GM19043 (cell line): ENCODE data around the gene STARD4.

Source experiments
- ATAC-seq: cut with Tn5 transposase; IDR thresholded peaks from one replicate; pipeline ENCODE4 v1.9.1; 2021; ENCODE audit warnings: low read depth; ENCODE audit not compliant: unreplicated experiment

Gene STARD4

GRCh38 chr5:111530298-111530740, 18.0 kb upstream of the STARD4 start:
- peak; percentile 94 for ATAC-seq

- ATAC-seq = no peak
Measured at GRCh38 chr5:111528056-111528455, 15.7 kb upstream of the STARD4 start.

- ATAC-seq = no peak
Measured at GRCh38 chr5:111520908-111521307, 8.6 kb upstream of the STARD4 start.

- ATAC-seq = no peak
Measured at GRCh38 chr5:111518777-111519176, 6.4 kb upstream of the STARD4 start.

GRCh38 chr5:111517853-111518501, 5.6 kb upstream of the STARD4 start:
- no peak for ATAC-seq

GRCh38 chr5:111514087-111514486, 1.8 kb upstream of the STARD4 start:
- no peak for ATAC-seq

- ATAC-seq = no peak
Measured at GRCh38 chr5:111513131-111513520, 791 bp upstream of the STARD4 start.

GRCh38 chr5:111511831-111512374, 432 bp downstream of the STARD4 start:
- ATAC-seq = peak; percentile 18

GRCh38 chr5:111511174-111511830, 1.0 kb downstream of the STARD4 start:
- ATAC-seq = no peak

GRCh38 chr5:111509119-111509518, 3.2 kb downstream of the STARD4 start:
- ATAC-seq = no peak

- ATAC-seq = no peak
Measured at GRCh38 chr5:111507276-111507675, 5.1 kb downstream of the STARD4 start.

- ATAC-seq = no peak
Measured at GRCh38 chr5:111505096-111505495, 7.2 kb downstream of the STARD4 start.

GRCh38 chr5:111502956-111503355, 9.4 kb downstream of the STARD4 start:
- no peak for ATAC-seq

- no peak for ATAC-seq
Measured at GRCh38 chr5:111498346-111498745, 14.0 kb downstream of the STARD4 start.

- ATAC-seq = no peak
Measured at GRCh38 chr5:111495159-111495558, 17.2 kb downstream of the STARD4 start.

- ATAC-seq = no peak
Measured at GRCh38 chr5:111494355-111494999, 17.9 kb downstream of the STARD4 start.

GRCh38 chr5:111493031-111493430, 19.3 kb downstream of the STARD4 start:
- no peak for ATAC-seq

GRCh38 chr5:111488353-111488752, 24.0 kb downstream of the STARD4 start:
- no peak for ATAC-seq

GRCh38 chr5:111486926-111487325, 25.4 kb downstream of the STARD4 start:
- no peak for ATAC-seq

GRCh38 chr5:111486055-111486454, 26.3 kb downstream of the STARD4 start:
- ATAC-seq = no peak

- no peak for ATAC-seq
Measured at GRCh38 chr5:111480346-111480745, 32.0 kb downstream of the STARD4 start.

- no peak for ATAC-seq
Measured at GRCh38 chr5:111478898-111479297, 33.4 kb downstream of the STARD4 start.
